Measurements from ENCODE around the gene EIF3I.

The EIF3I gene

GRCh38 chr1:32180186-32181060 is 41.8 kb upstream of the EIF3I start:
- in situ Hi-C loops (cut with MboI; ENCODE audit: low sequenced_read_pairs, unreplicated experiment), result no loop called here
- DNase-seq (ENCODE audit: low spot score), result peak; percentile 56
- TF ChIP-seq, protein P1, sequence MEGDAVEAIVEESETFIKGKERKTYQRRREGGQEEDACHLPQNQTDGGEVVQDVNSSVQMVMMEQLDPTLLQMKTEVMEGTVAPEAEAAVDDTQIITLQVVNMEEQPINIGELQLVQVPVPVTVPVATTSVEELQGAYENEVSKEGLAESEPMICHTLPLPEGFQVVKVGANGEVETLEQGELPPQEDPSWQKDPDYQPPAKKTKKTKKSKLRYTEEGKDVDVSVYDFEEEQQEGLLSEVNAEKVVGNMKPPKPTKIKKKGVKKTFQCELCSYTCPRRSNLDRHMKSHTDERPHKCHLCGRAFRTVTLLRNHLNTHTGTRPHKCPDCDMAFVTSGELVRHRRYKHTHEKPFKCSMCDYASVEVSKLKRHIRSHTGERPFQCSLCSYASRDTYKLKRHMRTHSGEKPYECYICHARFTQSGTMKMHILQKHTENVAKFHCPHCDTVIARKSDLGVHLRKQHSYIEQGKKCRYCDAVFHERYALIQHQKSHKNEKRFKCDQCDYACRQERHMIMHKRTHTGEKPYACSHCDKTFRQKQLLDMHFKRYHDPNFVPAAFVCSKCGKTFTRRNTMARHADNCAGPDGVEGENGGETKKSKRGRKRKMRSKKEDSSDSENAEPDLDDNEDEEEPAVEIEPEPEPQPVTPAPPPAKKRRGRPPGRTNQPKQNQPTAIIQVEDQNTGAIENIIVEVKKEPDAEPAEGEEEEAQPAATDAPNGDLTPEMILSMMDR (IDR thresholded peaks at IDR 0.05; ENCODE audit: borderline replicate concordance, control extremely low read depth, extremely low read depth, insufficient read depth, missing control alignments), result no peak

DNA sequence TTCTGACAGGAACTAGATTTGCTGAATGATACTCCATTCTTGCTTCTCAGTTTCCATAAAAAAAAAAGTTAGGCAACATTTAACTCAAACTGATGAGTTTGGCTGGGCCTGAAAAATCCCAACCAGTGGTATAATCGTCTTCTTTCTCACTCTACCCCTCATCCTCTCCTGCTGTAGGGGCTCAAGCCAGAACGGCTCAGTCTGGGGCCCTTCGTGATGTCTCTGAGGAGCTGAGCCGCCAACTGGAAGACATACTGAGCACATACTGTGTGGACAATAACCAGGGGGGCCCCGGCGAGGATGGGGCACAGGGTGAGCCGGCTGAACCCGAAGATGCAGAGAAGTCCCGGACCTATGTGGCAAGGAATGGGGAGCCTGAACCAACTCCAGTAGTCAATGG is 41.1 kb upstream of the EIF3I start:
- DNase-seq (ENCODE audit: low spot score), result no peak
- in situ Hi-C loops (cut with MboI; ENCODE audit: low sequenced_read_pairs, unreplicated experiment), result no loop called here
- TF ChIP-seq, protein P1 (IDR thresholded peaks at IDR 0.05; ENCODE audit: borderline replicate concordance, control extremely low read depth, extremely low read depth, insufficient read depth, missing control alignments), result no peak

GRCh38 chr1:32181563-32181962 is 40.6 kb upstream of the EIF3I start:
- TF ChIP-seq, protein P1 (IDR thresholded peaks at IDR 0.05; ENCODE audit: borderline replicate concordance, control extremely low read depth, extremely low read depth, insufficient read depth, missing control alignments), result no peak
- in situ Hi-C loops (cut with MboI; ENCODE audit: low sequenced_read_pairs, unreplicated experiment), result no loop called here
- DNase-seq (ENCODE audit: low spot score), result no peak

GRCh38 chr1:32182060-32182459 is 40.1 kb upstream of the EIF3I start:
- TF ChIP-seq, protein P1 (IDR thresholded peaks at IDR 0.05; ENCODE audit: borderline replicate concordance, control extremely low read depth, extremely low read depth, insufficient read depth, missing control alignments), result no peak
- no peak for DNase-seq (ENCODE audit: low spot score)
- in situ Hi-C loops (cut with MboI; ENCODE audit: low sequenced_read_pairs, unreplicated experiment), result no loop called here

- in situ Hi-C loops (cut with MboI; ENCODE audit: low sequenced_read_pairs, unreplicated experiment), result no loop called here
- no peak for DNase-seq (ENCODE audit: low spot score)
- TF ChIP-seq, protein P1 (IDR thresholded peaks at IDR 0.05; ENCODE audit: borderline replicate concordance, control extremely low read depth, extremely low read depth, insufficient read depth, missing control alignments), result no peak
These were observed 37.6 kb upstream of the EIF3I start for GRCh38 chr1:32184650-32185049.

DNA sequence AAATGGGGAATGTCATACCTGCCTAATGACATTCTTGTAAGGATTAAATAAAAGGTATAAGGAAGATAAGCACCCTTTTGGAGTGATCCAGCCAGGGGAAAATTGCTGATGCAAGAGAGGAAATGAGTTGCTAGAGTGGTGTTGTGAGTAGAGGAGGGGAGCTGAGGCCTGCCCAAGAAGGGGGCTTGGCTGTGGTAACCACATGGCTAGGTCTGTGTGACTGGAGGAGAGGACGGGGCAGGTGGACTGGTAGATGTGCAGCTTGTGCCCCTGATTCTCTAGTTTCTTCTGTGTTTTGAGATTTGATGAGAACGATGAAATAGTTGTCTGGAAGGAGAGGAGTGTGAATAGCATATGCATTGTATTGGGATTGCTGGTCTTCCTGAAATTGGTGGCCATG is 36.1 kb upstream of the EIF3I start:
- no peak for DNase-seq (ENCODE audit: low spot score)
- in situ Hi-C loops (cut with MboI; ENCODE audit: low sequenced_read_pairs, unreplicated experiment), result no loop called here
- TF ChIP-seq, protein P1 (IDR thresholded peaks at IDR 0.05; ENCODE audit: borderline replicate concordance, control extremely low read depth, extremely low read depth, insufficient read depth, missing control alignments), result no peak

Measured in GM13976 (cell line).